CD4-positive, alpha-beta T cell (primary cell): ENCODE measurements around the gene GFI1. TPM values are rescaled to one million over a fixed set of nuclear protein-coding genes. Genes with fewer than 3 reads are reported as not detected.
A peak's percentile ranks its signal among the peaks of the same experiment; 100 is the strongest.

Experiments used
- ATAC-seq: fragments of 200-7000 bp; cut with Tn5 transposase; one replicate; pipeline ENCODE4 v1.10.0; 2022; ENCODE audit warnings: mild to moderate bottlenecking; ENCODE audit not compliant: poor library complexity
- CTCF ChIA-PET: fragments of 350-600 bp; sonication (Branson Sonifier 250); formaldehyde crosslinking; loops from one replicate; lab custom pipeline; 2021; ENCODE audit warnings: antibody characterized with exemption, inconsistent platforms; lab: Charles Lee
- POLR2A ChIA-PET: fragments of 350-600 bp; sonication (Branson Sonifier 250); formaldehyde crosslinking; loops from one replicate; lab custom pipeline; 2021; ENCODE audit warnings: antibody characterized with exemption, inconsistent platforms; lab: Charles Lee
- DNase-seq, 14 experiments: peaks; one replicate each; pipeline ENCODE4 v3.0.0-alpha.2; 2013 to 2020; ENCODE audit warnings: mixed read lengths in 2 of 14
- H3K27ac ChIP-seq, 2 donors: one replicate each; pipeline versions ENCODE4 v1.5.1 to v1.7.0; 2013; ENCODE audit warnings: low read length in 2 of 2, low read depth in 1 of 2, mild to moderate bottlenecking in 1 of 2
- H3K27me3 ChIP-seq, 2 experiments: 1 replicate in 1 of 2; 2 replicates in 1 of 2; pipeline versions ENCODE4 v1.6.1 to v1.7.0; 2013; ENCODE audit warnings: low read length in 2 of 2, control low read depth in 1 of 2, mild to moderate bottlenecking in 1 of 2, moderate library complexity in 1 of 2; ENCODE audit not compliant: insufficient read depth in 2 of 2, control insufficient read depth in 1 of 2
- H3K36me3 ChIP-seq: one replicate; pipeline ENCODE4 v1.6.1; 2013; ENCODE audit warnings: low read length, control low read depth; ENCODE audit not compliant: insufficient read depth
- H3K4me1 ChIP-seq: one replicate; pipeline ENCODE4 v1.6.1; 2013; ENCODE audit warnings: low read length, control low read depth; ENCODE audit not compliant: insufficient read depth
- H3K4me3 ChIP-seq: one replicate; pipeline ENCODE4 v1.5.1; 2013; ENCODE audit warnings: mild to moderate bottlenecking, low read length, moderate library complexity
- H3K9me3 ChIP-seq, 2 experiments: 1 replicate in 1 of 2; 2 replicates in 1 of 2; pipeline versions ENCODE4 v1.6.1 to v1.7.0; 2013; ENCODE audit warnings: low read length in 2 of 2, mild to moderate bottlenecking in 2 of 2, control low read depth in 1 of 2, moderate library complexity in 1 of 2; ENCODE audit not compliant: control insufficient read depth in 1 of 2, insufficient read depth in 1 of 2
- H3K27ac Mint-ChIP-seq: one replicate; pipeline ENCODE4 v1.8.0; 2020; ENCODE audit warnings: mixed read lengths
- H3K27me3 Mint-ChIP-seq: one replicate; pipeline ENCODE4 v1.8.0; 2021; ENCODE audit warnings: mixed read lengths
- H3K36me3 Mint-ChIP-seq: one replicate; pipeline ENCODE4 v1.8.0; 2021; ENCODE audit warnings: low read depth, mixed read lengths
- H3K4me1 Mint-ChIP-seq: one replicate; pipeline ENCODE4 v1.8.0; 2021; ENCODE audit warnings: low read depth, mixed read lengths
- H3K4me3 Mint-ChIP-seq: one replicate; pipeline ENCODE4 v1.8.0; 2020; ENCODE audit warnings: mild to moderate bottlenecking, mixed read lengths
- H3K9me3 Mint-ChIP-seq: one replicate; pipeline ENCODE4 v1.8.0; 2020; ENCODE audit warnings: mixed read lengths
- intact Hi-C, 2 experiments: fragments of 100-400 bp; cut with DNase I in 1 of 2; cut with micrococcal nuclease in 1 of 2; formaldehyde crosslinking; loops; one replicate each; pipeline versions ENCODE4 v1.15.1 to v1.9.0; 2023 to 2025; cut with DNase I, micrococcal nuclease
- total RNA-seq, 174 experiments: library from RNA in 2 of 174; stranded (reverse) in 2 of 174; gene quantifications; one replicate each; pipeline ENCODE4 v1.2.3 and lab custom pipeline; 2021 to 2026
- TF ChIP-seq, protein P1 (sequence below): fragments of 200-600 bp; IDR thresholded peaks from one replicate; pipeline ENCODE4 v1.8.0; 2022; ENCODE audit warnings: antibody characterized with exemption, mild to moderate bottlenecking

Gene GFI1
- total RNA-seq, 2 experiments from 2014 or later: 13.0 to 15.3 TPM

- ChIA-PET CTCF (no interaction called here), POLR2A (interaction anchor here (6.8 kb wide), 1 partner anchor 56 kb away, joined by 96 read pairs; no protein-coding TSS in a partner anchor)
- Mint-ChIP-seq H3K9me3 (no peaks in the 10 kb centered on the region), H3K4me3 (peak overlapping the region; percentile 90), H3K4me1 (peaks cover 60% of the 10 kb centered on the region), H3K27ac (no peak overlapping the region), H3K27me3 (no peaks in the 10 kb centered on the region), H3K36me3 (peaks cover 51% of the 10 kb centered on the region)
- Histone ChIP-seq H3K4me1 (peaks cover 77% of the 10 kb centered on the region), H3K4me3 (no peak overlapping the region), H3K27me3 (no peaks in the 10 kb centered on the region), H3K9me3 (no peaks in the 10 kb centered on the region), H3K36me3 (peaks cover 13% of the 10 kb centered on the region), H3K27ac (no peak overlapping the region)
- intact Hi-C loops: no loop called here
- TF ChIP-seq, protein P1, sequence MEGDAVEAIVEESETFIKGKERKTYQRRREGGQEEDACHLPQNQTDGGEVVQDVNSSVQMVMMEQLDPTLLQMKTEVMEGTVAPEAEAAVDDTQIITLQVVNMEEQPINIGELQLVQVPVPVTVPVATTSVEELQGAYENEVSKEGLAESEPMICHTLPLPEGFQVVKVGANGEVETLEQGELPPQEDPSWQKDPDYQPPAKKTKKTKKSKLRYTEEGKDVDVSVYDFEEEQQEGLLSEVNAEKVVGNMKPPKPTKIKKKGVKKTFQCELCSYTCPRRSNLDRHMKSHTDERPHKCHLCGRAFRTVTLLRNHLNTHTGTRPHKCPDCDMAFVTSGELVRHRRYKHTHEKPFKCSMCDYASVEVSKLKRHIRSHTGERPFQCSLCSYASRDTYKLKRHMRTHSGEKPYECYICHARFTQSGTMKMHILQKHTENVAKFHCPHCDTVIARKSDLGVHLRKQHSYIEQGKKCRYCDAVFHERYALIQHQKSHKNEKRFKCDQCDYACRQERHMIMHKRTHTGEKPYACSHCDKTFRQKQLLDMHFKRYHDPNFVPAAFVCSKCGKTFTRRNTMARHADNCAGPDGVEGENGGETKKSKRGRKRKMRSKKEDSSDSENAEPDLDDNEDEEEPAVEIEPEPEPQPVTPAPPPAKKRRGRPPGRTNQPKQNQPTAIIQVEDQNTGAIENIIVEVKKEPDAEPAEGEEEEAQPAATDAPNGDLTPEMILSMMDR: no peak
- ATAC-seq (no peak), DNase-seq (no peak)
Observed at GRCh38 chr1:92480813-92481598, 5.7 kb downstream of the GFI1 start.

DNA sequence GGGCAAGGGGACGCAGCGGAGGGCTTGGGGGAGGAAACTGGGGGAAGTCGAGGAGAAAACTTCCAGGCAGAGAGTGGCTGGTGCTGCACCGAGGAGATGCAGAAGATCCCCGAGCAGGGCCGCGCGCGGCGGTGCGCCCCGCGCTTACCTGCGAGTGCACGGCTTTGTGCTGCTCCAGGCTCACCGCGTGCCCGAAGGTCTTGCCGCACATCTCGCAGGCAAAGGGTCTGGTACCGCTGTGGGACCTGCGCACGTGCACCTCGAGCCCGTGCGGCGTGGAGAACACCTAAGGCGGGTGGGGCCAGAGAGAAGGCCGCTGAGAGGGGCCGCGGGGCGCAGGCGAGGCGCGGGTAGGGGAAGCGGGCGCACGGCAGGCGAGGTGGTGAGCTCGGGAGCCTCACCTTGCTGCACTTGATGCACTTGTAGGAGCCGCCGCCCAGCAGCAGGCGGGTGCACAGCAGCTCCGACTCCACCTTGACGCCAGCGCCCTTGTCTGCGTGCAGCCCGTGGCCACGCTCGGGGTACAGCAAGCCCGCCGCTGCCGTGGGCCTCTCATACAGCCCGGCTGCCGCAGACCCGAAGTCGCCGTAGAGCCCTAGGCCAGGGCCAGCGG lies 6.4 kb downstream of the GFI1 start:
- intact Hi-C loops: no loop called here
- Mint-ChIP-seq H3K27me3 (no peaks in the 10 kb centered on the region), H3K36me3 (peaks cover 50% of the 10 kb centered on the region), H3K4me3 (peak overlapping the region; percentile 75), H3K9me3 (no peaks in the 10 kb centered on the region), H3K4me1 (peaks cover 66% of the 10 kb centered on the region), H3K27ac (no peak overlapping the region)
- Histone ChIP-seq H3K27me3 (no peaks in the 10 kb centered on the region), H3K4me1 (peaks cover 83% of the 10 kb centered on the region), H3K9me3 (no peaks in the 10 kb centered on the region), H3K27ac (no peak overlapping the region), H3K4me3 (no peak overlapping the region), H3K36me3 (peaks cover 19% of the 10 kb centered on the region)
- TF ChIP-seq, protein P1: no peak
- DNase-seq (no peak), ATAC-seq (no peak)
- CTCF ChIA-PET: no interaction called here
- POLR2A ChIA-PET: no interaction called here

DNA sequence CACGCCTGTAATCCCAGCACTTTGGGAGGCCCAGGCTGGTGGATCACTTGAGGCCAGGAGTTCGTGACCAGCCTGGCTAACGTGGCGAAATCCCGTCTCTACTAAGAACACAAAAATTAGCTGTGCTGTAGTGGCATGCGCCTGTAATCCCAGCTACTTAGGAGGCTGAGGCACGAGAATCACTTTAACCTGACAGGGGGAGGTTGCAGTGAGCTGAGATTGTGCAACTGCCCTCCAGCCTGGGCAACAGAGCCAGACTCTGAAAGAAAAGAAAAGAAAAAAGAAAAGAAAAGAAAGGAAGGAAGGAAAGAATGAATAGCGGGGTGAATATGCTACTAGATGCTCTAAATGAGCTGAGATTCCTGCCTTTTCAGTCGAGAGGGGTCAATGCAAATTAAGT lies 7.1 kb downstream of the GFI1 start:
- DNase-seq: no peak
- H3K4me1 Mint-ChIP-seq: peaks cover 67% of the 10 kb centered on the region
- intact Hi-C loops: no loop called here
- H3K27ac Mint-ChIP-seq: no peak overlapping the region
- no peak overlapping the region for H3K4me3 ChIP-seq
- POLR2A ChIA-PET: no interaction called here
- CTCF ChIA-PET: no interaction called here
- TF ChIP-seq, protein P1: no peak
- H3K4me1 ChIP-seq: peaks cover 80% of the 10 kb centered on the region
- H3K36me3 Mint-ChIP-seq: peaks cover 45% of the 10 kb centered on the region
- no peak overlapping the region for H3K27ac ChIP-seq
- H3K27me3 Mint-ChIP-seq: no peaks in the 10 kb centered on the region
- peaks cover 20% of the 10 kb centered on the region for H3K36me3 ChIP-seq
- no peak for ATAC-seq
- H3K27me3 ChIP-seq: no peaks in the 10 kb centered on the region
- no peaks in the 10 kb centered on the region for H3K9me3 ChIP-seq
- H3K4me3 Mint-ChIP-seq: peak overlapping the region; percentile 75
- no peaks in the 10 kb centered on the region for H3K9me3 Mint-ChIP-seq
